Measurements from ENCODE around the gene ST8SIA6. TPM values are rescaled to one million over a fixed set of nuclear protein-coding genes. Genes with fewer than 3 reads are reported as not detected.

ST8SIA6 gene
- total and polyA plus RNA-seq, 5 donors from 2014 or later = 5.6 to 10.8 (median 9.0) TPM

- Histone ChIP-seq H3K4me1 (ENCODE audit: control insufficient read depth, insufficient read depth, low read length, poor library complexity, severe bottlenecking) (no peaks in the 10 kb centered on the region), H3K27ac (ENCODE audit: insufficient read depth, low read length, poor library complexity, severe bottlenecking) (no peak overlapping the region), H3K9me3 (ENCODE audit: control insufficient read depth in 2 of 2, low read length in 2 of 2) (no peaks in the 10 kb centered on the region), H3K4me3 (ENCODE audit: low read depth, low read length) (no peak overlapping the region), H3K36me3 (ENCODE audit: control insufficient read depth, insufficient read depth, low read length) (no peaks in the 10 kb centered on the region), H3K27me3 (ENCODE audit: control insufficient read depth, insufficient read depth, low read length) (peaks cover 4% of the 10 kb centered on the region)
- H3K9me3 Mint-ChIP-seq = peaks cover 0 to 6% (median 0%) of the 10 kb centered on the region in 7 donors
- no peak for DNase-seq
- no peak overlapping the region for H3K27ac Mint-ChIP-seq
- peaks cover 5 to 12% (median 9%) of the 10 kb centered on the region in 4 donors for H3K4me1 Mint-ChIP-seq
- no peak for ATAC-seq (ENCODE audit: low read depth in 2 of 2)
- H3K36me3 Mint-ChIP-seq = no peaks in the 10 kb centered on the region
- no peak overlapping the region for H3K4me3 Mint-ChIP-seq
- peaks cover 33% of the 10 kb centered on the region for H3K27me3 Mint-ChIP-seq
These were observed 18.3 kb upstream of the ST8SIA6 start for GRCh38 chr10:17472481-17473227.

DNA sequence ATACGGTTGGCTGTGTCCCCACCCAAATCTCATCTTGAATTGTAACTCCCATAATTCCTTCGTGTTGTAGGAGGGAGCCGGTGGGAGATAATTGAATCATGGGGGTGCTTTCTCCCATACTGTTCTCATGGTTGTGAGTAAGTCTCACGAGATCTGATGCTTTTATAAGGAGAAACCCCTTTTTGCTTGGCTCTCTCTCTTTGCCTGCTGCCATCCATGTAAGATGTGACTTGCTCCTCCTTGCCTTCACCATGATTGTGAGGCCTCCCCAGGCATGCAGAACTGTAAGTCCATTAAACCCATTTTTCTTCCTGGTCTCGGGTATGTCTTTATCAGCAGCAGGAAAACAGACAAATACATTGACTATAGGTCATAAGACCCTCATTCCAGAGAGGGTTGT, 15.9 kb upstream of the ST8SIA6 start:
- Mint-ChIP-seq H3K4me3 (no peak overlapping the region), H3K4me1 (peaks cover 5 to 12% (median 9%) of the 10 kb centered on the region in 4 donors), H3K9me3 (peaks cover 0 to 6% (median 0%) of the 10 kb centered on the region in 7 donors), H3K36me3 (no peaks in the 10 kb centered on the region), H3K27me3 (peaks cover 46% of the 10 kb centered on the region), H3K27ac (no peak overlapping the region)
- no peaks in the 10 kb centered on the region for H3K9me3 ChIP-seq (ENCODE audit: control insufficient read depth in 2 of 2, low read length in 2 of 2)
- no peak for DNase-seq
- H3K27ac ChIP-seq (ENCODE audit: insufficient read depth, low read length, poor library complexity, severe bottlenecking) = no peak overlapping the region
- peaks cover 6% of the 10 kb centered on the region for H3K27me3 ChIP-seq (ENCODE audit: control insufficient read depth, insufficient read depth, low read length)
- no peaks in the 10 kb centered on the region for H3K4me1 ChIP-seq (ENCODE audit: control insufficient read depth, insufficient read depth, low read length, poor library complexity, severe bottlenecking)
- no peaks in the 10 kb centered on the region for H3K36me3 ChIP-seq (ENCODE audit: control insufficient read depth, insufficient read depth, low read length)
- ATAC-seq (ENCODE audit: low read depth in 2 of 2) = no peak
- no peak overlapping the region for H3K4me3 ChIP-seq (ENCODE audit: low read depth, low read length)

- H3K27me3 Mint-ChIP-seq = peaks cover 51% of the 10 kb centered on the region
- no peak overlapping the region for H3K27ac Mint-ChIP-seq
- peaks cover 7% of the 10 kb centered on the region for H3K36me3 Mint-ChIP-seq
- no peak overlapping the region for H3K27ac ChIP-seq (ENCODE audit: insufficient read depth, low read length, poor library complexity, severe bottlenecking)
- H3K4me3 Mint-ChIP-seq = no peak overlapping the region
- peaks cover 0 to 6% (median 0%) of the 10 kb centered on the region in 7 donors for H3K9me3 Mint-ChIP-seq
- no peaks in the 10 kb centered on the region for H3K36me3 ChIP-seq (ENCODE audit: control insufficient read depth, insufficient read depth, low read length)
- H3K9me3 ChIP-seq (ENCODE audit: control insufficient read depth in 2 of 2, low read length in 2 of 2) = no peaks in the 10 kb centered on the region
- no peaks in the 10 kb centered on the region for H3K4me1 ChIP-seq (ENCODE audit: control insufficient read depth, insufficient read depth, low read length, poor library complexity, severe bottlenecking)
- H3K27me3 ChIP-seq (ENCODE audit: control insufficient read depth, insufficient read depth, low read length) = peaks cover 9% of the 10 kb centered on the region
- ATAC-seq (ENCODE audit: low read depth in 2 of 2) = no peak
- peaks cover 0 to 4% (median under 1%) of the 10 kb centered on the region in 4 donors for H3K4me1 Mint-ChIP-seq
- no peak overlapping the region for H3K4me3 ChIP-seq (ENCODE audit: low read depth, low read length)
- DNase-seq = no peak
These were observed 11.1 kb upstream of the ST8SIA6 start for GRCh38 chr10:17465328-17466125.

GRCh38 chr10:17464545-17464944, 10.2 kb upstream of the ST8SIA6 start:
- Mint-ChIP-seq H3K4me1 (peaks cover 0 to 4% (median 2%) of the 10 kb centered on the region in 4 donors), H3K27ac (no peak overlapping the region), H3K27me3 (peaks cover 54% of the 10 kb centered on the region), H3K4me3 (no peak overlapping the region), H3K9me3 (no peaks in the 10 kb centered on the region), H3K36me3 (peaks cover 7% of the 10 kb centered on the region)
- Histone ChIP-seq H3K27me3 (ENCODE audit: control insufficient read depth, insufficient read depth, low read length) (peaks cover 9% of the 10 kb centered on the region), H3K4me3 (ENCODE audit: low read depth, low read length) (no peak overlapping the region), H3K4me1 (ENCODE audit: control insufficient read depth, insufficient read depth, low read length, poor library complexity, severe bottlenecking) (no peaks in the 10 kb centered on the region), H3K9me3 (ENCODE audit: control insufficient read depth in 2 of 2, low read length in 2 of 2) (no peaks in the 10 kb centered on the region), H3K36me3 (ENCODE audit: control insufficient read depth, insufficient read depth, low read length) (no peaks in the 10 kb centered on the region), H3K27ac (ENCODE audit: insufficient read depth, low read length, poor library complexity, severe bottlenecking) (no peak overlapping the region)
- DNase-seq (no peak), ATAC-seq (ENCODE audit: low read depth in 2 of 2) (no peak)

DNA sequence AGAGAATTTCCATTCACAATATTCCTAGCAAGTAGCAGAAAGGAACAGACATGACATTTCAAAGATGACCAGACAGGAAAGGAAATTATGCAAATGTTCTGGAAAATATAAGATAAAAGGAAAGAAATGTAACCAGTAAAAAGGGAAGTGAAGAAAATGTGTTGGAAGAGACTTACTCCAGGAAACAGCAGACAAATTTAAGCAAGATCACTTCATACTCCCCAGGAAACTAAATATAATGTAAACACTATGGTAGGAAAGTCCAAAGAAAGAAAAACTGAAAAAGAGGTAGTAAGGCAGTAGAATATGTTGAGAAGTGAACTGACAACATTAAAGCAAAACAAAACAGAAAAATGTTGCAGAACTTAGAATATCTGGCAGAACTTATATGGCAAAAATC, 6.4 kb upstream of the ST8SIA6 start:
- peaks cover 39% of the 10 kb centered on the region for H3K27me3 Mint-ChIP-seq
- ATAC-seq (ENCODE audit: low read depth in 2 of 2) (no peak), DNase-seq (no peak)
- Histone ChIP-seq H3K36me3 (ENCODE audit: control insufficient read depth, insufficient read depth, low read length) (no peaks in the 10 kb centered on the region), H3K4me1 (ENCODE audit: control insufficient read depth, insufficient read depth, low read length, poor library complexity, severe bottlenecking) (peaks cover 2% of the 10 kb centered on the region), H3K9me3 (ENCODE audit: control insufficient read depth in 2 of 2, low read length in 2 of 2) (no peaks in the 10 kb centered on the region), H3K4me3 (ENCODE audit: low read depth, low read length) (no peak overlapping the region), H3K27me3 (ENCODE audit: control insufficient read depth, insufficient read depth, low read length) (peaks cover 3% of the 10 kb centered on the region), H3K27ac (ENCODE audit: insufficient read depth, low read length, poor library complexity, severe bottlenecking) (no peak overlapping the region)
- H3K27ac Mint-ChIP-seq = no peak overlapping the region
- peaks cover 0 to 10% (median 4%) of the 10 kb centered on the region in 4 donors for H3K4me1 Mint-ChIP-seq
- H3K36me3 Mint-ChIP-seq = peaks cover 7% of the 10 kb centered on the region
- H3K4me3 Mint-ChIP-seq = no peak overlapping the region
- peaks cover 0 to 2% (median 0%) of the 10 kb centered on the region in 7 donors for H3K9me3 Mint-ChIP-seq

GRCh38 chr10:17457083-17457482, 2.7 kb upstream of the ST8SIA6 start:
- H3K9me3 ChIP-seq (ENCODE audit: control insufficient read depth in 2 of 2, low read length in 2 of 2) = no peaks in the 10 kb centered on the region
- no peaks in the 10 kb centered on the region for H3K27me3 ChIP-seq (ENCODE audit: control insufficient read depth, insufficient read depth, low read length)
- H3K4me3 ChIP-seq (ENCODE audit: low read depth, low read length) = no peak overlapping the region
- H3K36me3 ChIP-seq (ENCODE audit: control insufficient read depth, insufficient read depth, low read length) = no peaks in the 10 kb centered on the region
- H3K4me1 ChIP-seq (ENCODE audit: control insufficient read depth, insufficient read depth, low read length, poor library complexity, severe bottlenecking) = peaks cover 26% of the 10 kb centered on the region
- DNase-seq = no peak
- peak overlapping the region in 1 of 4 donors; percentile 78 for H3K4me3 Mint-ChIP-seq
- H3K36me3 Mint-ChIP-seq = no peaks in the 10 kb centered on the region
- no peak overlapping the region for H3K27ac Mint-ChIP-seq
- H3K4me1 Mint-ChIP-seq = peaks cover 8 to 35% (median 22%) of the 10 kb centered on the region in 4 donors
- H3K9me3 Mint-ChIP-seq = peaks cover 0 to 3% (median 0%) of the 10 kb centered on the region in 7 donors
- ATAC-seq (ENCODE audit: low read depth in 2 of 2) = no peak
- peaks cover 13% of the 10 kb centered on the region for H3K27me3 Mint-ChIP-seq
- H3K27ac ChIP-seq (ENCODE audit: insufficient read depth, low read length, poor library complexity, severe bottlenecking) = no peak overlapping the region

GRCh38 chr10:17456032-17456548, 1.7 kb upstream of the ST8SIA6 start:
- Histone ChIP-seq H3K27ac (ENCODE audit: insufficient read depth, low read length, poor library complexity, severe bottlenecking) (peak overlapping the region; percentile 19), H3K27me3 (ENCODE audit: control insufficient read depth, insufficient read depth, low read length) (no peaks in the 10 kb centered on the region), H3K36me3 (ENCODE audit: control insufficient read depth, insufficient read depth, low read length) (no peaks in the 10 kb centered on the region), H3K4me3 (ENCODE audit: low read depth, low read length) (peak overlapping the region; percentile 81), H3K9me3 (ENCODE audit: control insufficient read depth in 2 of 2, low read length in 2 of 2) (no peaks in the 10 kb centered on the region), H3K4me1 (ENCODE audit: control insufficient read depth, insufficient read depth, low read length, poor library complexity, severe bottlenecking) (peaks cover 29% of the 10 kb centered on the region)
- Mint-ChIP-seq H3K36me3 (no peaks in the 10 kb centered on the region), H3K9me3 (peaks cover 0 to 3% (median 0%) of the 10 kb centered on the region in 7 donors), H3K4me3 (peak overlapping the region in 3 of 4 donors; percentile 36 to 95 (median 78)), H3K27me3 (peaks cover 12% of the 10 kb centered on the region), H3K27ac (peak overlapping the region in 1 of 3 donors; percentile 20), H3K4me1 (peaks cover 9 to 43% (median 25%) of the 10 kb centered on the region in 4 donors)
- no peak for DNase-seq
- ATAC-seq (ENCODE audit: low read depth in 2 of 2) = no peak
